ENCODE measurements around the gene GLCE. TPM values are rescaled to one million over a fixed set of nuclear protein-coding genes. Genes with fewer than 3 reads are reported as not detected.

The GLCE gene
- total RNA-seq, 1 donor from 2014 or later: 33.8 TPM

DNA sequence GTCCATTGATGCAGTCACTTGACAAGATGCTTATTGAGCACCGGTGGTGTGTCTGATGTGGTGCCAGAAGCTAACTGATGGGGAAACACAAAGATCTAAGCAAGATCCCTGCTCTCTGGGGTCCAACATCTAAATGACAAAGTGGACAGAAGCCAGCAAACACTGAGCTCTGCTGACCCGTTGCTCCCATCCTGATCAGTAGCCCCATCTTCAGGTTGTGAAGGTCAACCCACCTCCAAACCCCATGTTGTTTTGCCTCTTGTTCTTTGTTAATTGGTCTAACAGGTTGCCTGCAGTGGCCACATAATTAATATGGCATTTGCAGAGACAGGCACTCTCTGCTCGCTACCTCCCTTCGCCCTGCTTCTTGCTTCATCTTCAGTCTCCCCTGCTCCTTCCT is 21.5 kb upstream of the GLCE start:
- no peak for DNase-seq (ENCODE audit: extremely low spot score, unreplicated experiment)
- Mint-ChIP-seq H3K4me3 (no peak overlapping the region), H3K4me1 (ENCODE audit: unreplicated experiment) (peaks cover 26% of the 10 kb centered on the region), H3K36me3 (no peaks in the 10 kb centered on the region), H3K9me3 (no peaks in the 10 kb centered on the region), H3K27ac (no peak overlapping the region), H3K27me3 (peaks cover 14% of the 10 kb centered on the region)
- TF ChIP-seq CTCF (conservative IDR thresholded peaks at IDR 0.05): no peak

GRCh38 chr15:69140306-69140705 is 20.1 kb upstream of the GLCE start:
- H3K4me1 Mint-ChIP-seq (ENCODE audit: unreplicated experiment): peaks cover 25% of the 10 kb centered on the region
- no peaks in the 10 kb centered on the region for H3K9me3 Mint-ChIP-seq
- no peak for TF ChIP-seq CTCF (conservative IDR thresholded peaks at IDR 0.05)
- no peaks in the 10 kb centered on the region for H3K36me3 Mint-ChIP-seq
- no peak for DNase-seq (ENCODE audit: extremely low spot score, unreplicated experiment)
- H3K27ac Mint-ChIP-seq: no peak overlapping the region
- H3K4me3 Mint-ChIP-seq: no peak overlapping the region
- H3K27me3 Mint-ChIP-seq: peaks cover 14% of the 10 kb centered on the region

GRCh38 chr15:69141286-69141701 is 19.1 kb upstream of the GLCE start:
- Mint-ChIP-seq H3K9me3 (no peaks in the 10 kb centered on the region), H3K36me3 (no peaks in the 10 kb centered on the region), H3K4me1 (ENCODE audit: unreplicated experiment) (peaks cover 35% of the 10 kb centered on the region), H3K27me3 (peaks cover 14% of the 10 kb centered on the region), H3K4me3 (no peak overlapping the region), H3K27ac (no peak overlapping the region)
- no peak for DNase-seq (ENCODE audit: extremely low spot score, unreplicated experiment)
- peak; percentile 33 for TF ChIP-seq CTCF (conservative IDR thresholded peaks at IDR 0.05)

DNA sequence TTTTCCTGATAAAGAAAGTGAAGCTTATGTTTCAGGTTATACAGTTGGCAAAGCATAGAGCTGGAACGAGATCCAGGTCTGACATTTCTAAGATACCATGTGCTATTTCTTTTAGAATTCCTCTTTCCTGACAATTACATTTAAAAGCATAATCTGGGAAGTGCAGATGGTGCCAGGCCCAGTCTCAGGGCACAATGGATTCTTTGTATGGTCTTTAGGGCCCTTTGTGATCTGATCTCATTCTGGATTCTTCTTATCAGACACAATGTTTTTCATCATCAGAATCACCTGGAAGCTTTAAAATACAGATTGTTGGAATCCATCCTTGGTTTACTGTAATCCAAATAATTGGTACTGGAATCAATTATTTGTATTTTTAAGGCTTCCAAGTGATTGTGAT is 18.6 kb upstream of the GLCE start:
- H3K27ac Mint-ChIP-seq: no peak overlapping the region
- no peaks in the 10 kb centered on the region for H3K36me3 Mint-ChIP-seq
- no peak for TF ChIP-seq CTCF (conservative IDR thresholded peaks at IDR 0.05)
- H3K9me3 Mint-ChIP-seq: no peaks in the 10 kb centered on the region
- peaks cover 14% of the 10 kb centered on the region for H3K27me3 Mint-ChIP-seq
- H3K4me3 Mint-ChIP-seq: no peak overlapping the region
- no peak for DNase-seq (ENCODE audit: extremely low spot score, unreplicated experiment)
- peaks cover 35% of the 10 kb centered on the region for H3K4me1 Mint-ChIP-seq (ENCODE audit: unreplicated experiment)

DNA sequence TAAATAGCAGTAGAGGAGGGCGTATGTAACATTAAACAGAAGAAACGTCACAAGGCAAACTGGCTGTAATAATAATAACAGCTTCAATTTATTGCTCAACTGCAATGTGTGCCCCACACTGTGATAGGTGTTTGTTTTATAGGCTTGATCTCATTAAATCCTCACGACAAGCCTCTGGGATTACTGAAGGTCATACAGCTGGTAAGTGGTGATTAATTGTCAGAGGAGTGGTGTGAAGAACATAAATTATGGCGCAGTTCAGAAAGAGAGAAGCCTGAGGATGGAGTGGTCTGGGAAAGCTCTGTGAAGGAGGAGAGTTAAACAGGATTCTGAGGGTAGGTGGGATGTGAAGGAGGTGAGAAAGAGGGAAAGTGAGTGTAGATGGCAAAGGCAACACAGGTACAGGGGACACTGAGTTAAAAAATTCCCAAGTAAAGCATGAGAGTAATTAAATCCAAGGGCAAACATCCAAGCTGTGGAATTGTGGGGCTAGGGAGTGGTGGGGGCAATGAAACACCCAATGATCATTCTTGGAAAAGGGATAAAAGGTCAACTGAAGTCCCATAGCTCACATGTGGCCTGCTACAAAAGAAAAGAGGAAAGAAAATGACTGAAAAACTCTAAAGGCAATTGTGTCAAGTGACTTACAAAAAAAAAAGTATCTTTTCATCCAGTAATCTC is 16.5 kb upstream of the GLCE start:
- Mint-ChIP-seq H3K4me3 (no peak overlapping the region), H3K27ac (peak overlapping the region; percentile 10), H3K9me3 (no peaks in the 10 kb centered on the region), H3K4me1 (ENCODE audit: unreplicated experiment) (peaks cover 35% of the 10 kb centered on the region), H3K36me3 (no peaks in the 10 kb centered on the region), H3K27me3 (peaks cover 15% of the 10 kb centered on the region)
- no peak for DNase-seq (ENCODE audit: extremely low spot score, unreplicated experiment)
- no peak for TF ChIP-seq CTCF (conservative IDR thresholded peaks at IDR 0.05)

Measured in type B pancreatic cell (in vitro differentiated cells).